ENCODE data around the gene YBEY.

YBEY gene

GRCh38 chr21:46323710-46324389 lies 37.7 kb downstream of the YBEY start, which contains the start of the genes C21orf58 and PCNT (continued):
- TF ChIP-seq, protein P1, sequence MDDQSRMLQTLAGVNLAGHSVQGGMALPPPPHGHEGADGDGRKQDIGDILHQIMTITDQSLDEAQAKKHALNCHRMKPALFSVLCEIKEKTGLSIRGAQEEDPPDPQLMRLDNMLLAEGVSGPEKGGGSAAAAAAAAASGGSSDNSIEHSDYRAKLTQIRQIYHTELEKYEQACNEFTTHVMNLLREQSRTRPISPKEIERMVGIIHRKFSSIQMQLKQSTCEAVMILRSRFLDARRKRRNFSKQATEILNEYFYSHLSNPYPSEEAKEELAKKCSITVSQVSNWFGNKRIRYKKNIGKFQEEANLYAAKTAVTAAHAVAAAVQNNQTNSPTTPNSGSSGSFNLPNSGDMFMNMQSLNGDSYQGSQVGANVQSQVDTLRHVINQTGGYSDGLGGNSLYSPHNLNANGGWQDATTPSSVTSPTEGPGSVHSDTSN (CRISPR knock-in tag; IDR thresholded peaks at IDR 0.05): peak; percentile 80; the same call in 1 of the 2 replicates
- TF ChIP-seq ZNF664 (tag by site-specific recombination; IDR thresholded peaks at IDR 0.05) (no peak), PATZ1 (tag by site-specific recombination; IDR thresholded peaks at IDR 0.05) (peak; percentile 99), ZNF521 (tag by site-specific recombination; IDR thresholded peaks at IDR 0.05) (no peak), ZNF416 (tag by site-specific recombination; IDR thresholded peaks at IDR 0.05) (no peak), ZSCAN23 (tag by site-specific recombination; IDR thresholded peaks at IDR 0.05) (peak; percentile 98), ZNF132 (tag by site-specific recombination; IDR thresholded peaks at IDR 0.05; ENCODE audit: borderline replicate concordance) (no peak), ZNF133 (tag by site-specific recombination; IDR thresholded peaks at IDR 0.05) (no peak), ZFP41 (tag by site-specific recombination; IDR thresholded peaks at IDR 0.05; ENCODE audit: borderline replicate concordance) (no peak), ZNF37A (tag by site-specific recombination; IDR thresholded peaks at IDR 0.05) (peak; percentile 50; the same call in 1 of the 2 replicates), ZNF302 (tag by site-specific recombination; IDR thresholded peaks at IDR 0.05; ENCODE audit: low read depth) (no peak), ZNF843 (tag by site-specific recombination; IDR thresholded peaks at IDR 0.05) (no peak; the same call in 1 of the 2 replicates)
- TF ChIP-seq, protein P2, sequence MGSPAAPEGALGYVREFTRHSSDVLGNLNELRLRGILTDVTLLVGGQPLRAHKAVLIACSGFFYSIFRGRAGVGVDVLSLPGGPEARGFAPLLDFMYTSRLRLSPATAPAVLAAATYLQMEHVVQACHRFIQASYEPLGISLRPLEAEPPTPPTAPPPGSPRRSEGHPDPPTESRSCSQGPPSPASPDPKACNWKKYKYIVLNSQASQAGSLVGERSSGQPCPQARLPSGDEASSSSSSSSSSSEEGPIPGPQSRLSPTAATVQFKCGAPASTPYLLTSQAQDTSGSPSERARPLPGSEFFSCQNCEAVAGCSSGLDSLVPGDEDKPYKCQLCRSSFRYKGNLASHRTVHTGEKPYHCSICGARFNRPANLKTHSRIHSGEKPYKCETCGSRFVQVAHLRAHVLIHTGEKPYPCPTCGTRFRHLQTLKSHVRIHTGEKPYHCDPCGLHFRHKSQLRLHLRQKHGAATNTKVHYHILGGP (tag by site-specific recombination; IDR thresholded peaks at IDR 0.05): no peak

GRCh38 chr21:46324390-46325072 lies 38.4 kb downstream of the YBEY start:
- peaks cover 19% of the 10 kb centered on the region for H3K4me1 ChIP-seq (ENCODE audit: control insufficient read depth, insufficient read depth, low read length)
- H3K9me3 ChIP-seq (ENCODE audit: control insufficient read depth, insufficient read depth, low read depth, low read length): no peaks in the 10 kb centered on the region
- peaks cover 37 to 47% of the 10 kb centered on the region in 2 experiments for H3K36me3 ChIP-seq (ENCODE audit: control insufficient read depth in 2 of 2, insufficient read depth in 1 of 2, low read length in 2 of 2)
- ChIA-PET CTCF (interaction anchor here (1.0 to 1.2 kb wide), 2 partner anchors 22 to 182 kb away, joined by 3 to 6 read pairs; no protein-coding TSS in a partner anchor), POLR2A (interaction anchor here (0.6 to 1.2 kb wide), 5 partner anchors 12 to 311 kb away, joined by 3 to 9 read pairs (median 3); partner anchors contain the start of genes MCM3AP, PRMT2 and YBEY)
- H3K27ac ChIP-seq (ENCODE audit: extremely low read depth, low read depth, low read length): peak overlapping the region; percentile 98
- H3K4me3 ChIP-seq (ENCODE audit: low read depth, low read length): peak overlapping the region; percentile 71
- TF ChIP-seq, protein P3, sequence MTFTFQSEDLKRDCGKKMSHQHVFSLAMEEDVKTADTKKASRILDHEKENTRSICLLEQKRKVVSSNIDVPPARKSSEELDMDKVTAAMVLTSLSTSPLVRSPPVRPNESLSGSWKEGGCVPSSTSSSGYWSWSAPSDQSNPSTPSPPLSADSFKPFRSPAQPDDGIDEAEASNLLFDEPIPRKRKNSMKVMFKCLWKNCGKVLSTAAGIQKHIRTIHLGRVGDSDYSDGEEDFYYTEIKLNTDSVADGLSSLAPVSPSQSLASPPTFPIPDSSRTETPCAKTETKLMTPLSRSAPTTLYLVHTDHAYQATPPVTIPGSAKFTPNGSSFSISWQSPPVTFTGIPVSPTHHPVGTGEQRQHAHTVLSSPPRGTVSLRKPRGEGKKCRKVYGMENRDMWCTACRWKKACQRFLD (tag by site-specific recombination; IDR thresholded peaks at IDR 0.05): no peak
- TF ChIP-seq ZNF670 (tag by site-specific recombination; IDR thresholded peaks at IDR 0.05; ENCODE audit: low read depth) (no peak), ZNF10 (tag by site-specific recombination; IDR thresholded peaks at IDR 0.05) (no peak), MZF1 (tag by site-specific recombination; IDR thresholded peaks at IDR 0.05; ENCODE audit: borderline replicate concordance) (no peak), ZNF394 (tag by site-specific recombination; IDR thresholded peaks at IDR 0.05; ENCODE audit: borderline replicate concordance) (no peak), EGR2 (tag by site-specific recombination; IDR thresholded peaks at IDR 0.05; ENCODE audit: low read depth) (no peak), ZNF121 (tag by site-specific recombination; IDR thresholded peaks at IDR 0.05) (peak; percentile 48; the same call in 1 of the 2 replicates), ZNF239 (tag by site-specific recombination; IDR thresholded peaks at IDR 0.05) (peak; percentile 72), ZNF274 (IDR thresholded peaks at IDR 0.05; ENCODE audit: low read length) (no peak), ZNF274 (tag by site-specific recombination; IDR thresholded peaks at IDR 0.05; ENCODE audit: borderline replicate concordance) (no peak), ZFP69B (tag by site-specific recombination; IDR thresholded peaks at IDR 0.05) (0 out of 2 replicates have a peak, but pooled peaks have one; percentile 22), GFI1B (tag by site-specific recombination; IDR thresholded peaks at IDR 0.05) (no peak), PRDM4 (tag by site-specific recombination; IDR thresholded peaks at IDR 0.05) (no peak), ZNF521 (tag by site-specific recombination; IDR thresholded peaks at IDR 0.05) (no peak)
- TF ChIP-seq, protein P1 (CRISPR knock-in tag; IDR thresholded peaks at IDR 0.05): no peak
